OCI-LY3 (cell line): ENCODE measurements around the gene KCNQ1.

ENCODE experiments used
- H2AFZ ChIP-seq: fragments of 200-600, 300-600 bp; shearing (Covaris generic); 2 replicates; pipeline ENCODE4 v1.6.0; 2014; ENCODE audit warnings: antibody characterized with exemption, low read depth, low read length
- H3K27ac ChIP-seq: fragments of 200-600, 300-600 bp; sonication (generic); 2 replicates; pipeline ENCODE4 v1.5.1; 2014; ENCODE audit warnings: mild to moderate bottlenecking, low read length, moderate library complexity, mixed read lengths
- H3K27me3 ChIP-seq: fragments of 200-600, 300-600 bp; sonication (generic); 2 replicates; pipeline ENCODE4 v1.6.1; 2014; ENCODE audit warnings: low read depth, low read length, mixed read lengths
- H3K36me3 ChIP-seq: fragments of 200-600, 300-600 bp; sonication (generic); replicated peaks from 2 replicates; pipeline ENCODE3; 2014; ENCODE audit warnings: low read depth, low read length, mixed read lengths
- H3K4me1 ChIP-seq: fragments of 300-600, 200-600 bp; sonication (generic); 2 replicates; pipeline ENCODE4 v1.6.1; 2014; ENCODE audit warnings: low read length, mixed read lengths
- H3K4me2 ChIP-seq: fragments of 200-600, 300-600 bp; sonication (generic); 2 replicates; pipeline ENCODE4 v1.6.1; 2014; ENCODE audit warnings: low read length, mixed read lengths
- H3K4me3 ChIP-seq: fragments of 300-600, 200-600 bp; sonication (generic); 2 replicates; pipeline ENCODE4 v1.5.1; 2014; ENCODE audit warnings: antibody characterized with exemption, mild to moderate bottlenecking, low read length, moderate library complexity
- H3K79me2 ChIP-seq: fragments of 300-600, 200-600 bp; shearing (Covaris generic); 2 replicates; pipeline ENCODE4 v1.6.1; 2014; ENCODE audit warnings: mild to moderate bottlenecking, low read length, mixed read lengths
- H3K9ac ChIP-seq: fragments of 300-600, 200-600 bp; shearing (Covaris generic); 2 replicates; pipeline ENCODE4 v1.6.0; 2014; ENCODE audit warnings: mild to moderate bottlenecking, low read length, moderate library complexity
- H3K9me3 ChIP-seq: fragments of 200-600, 300-600 bp; shearing (Covaris generic); 2 replicates; pipeline ENCODE4 v1.6.1; 2014; ENCODE audit warnings: low read length, mixed read lengths; ENCODE audit not compliant: insufficient read depth
- H4K20me1 ChIP-seq: fragments of 200-600, 300-600 bp; sonication (generic); 2 replicates; pipeline ENCODE4 v1.6.1; 2016; ENCODE audit warnings: low read length, mixed read lengths; ENCODE audit not compliant: insufficient read depth
- CTCF ChIP-seq: fragments of 200-600, 300-600 bp; sonication (generic); IDR thresholded peaks from 2 replicates; pipeline ENCODE4 v1.5.1; 2014; ENCODE audit warnings: antibody characterized with exemption, low read length, low read depth
- EZH2phosphoT487 ChIP-seq: fragments of 200-600 bp; shearing (Covaris generic); IDR thresholded peaks from 2 replicates; pipeline ENCODE4 v1.6.1; 2018; ENCODE audit warnings: antibody characterized with exemption, mixed run types, low read depth

The KCNQ1 gene

DNA sequence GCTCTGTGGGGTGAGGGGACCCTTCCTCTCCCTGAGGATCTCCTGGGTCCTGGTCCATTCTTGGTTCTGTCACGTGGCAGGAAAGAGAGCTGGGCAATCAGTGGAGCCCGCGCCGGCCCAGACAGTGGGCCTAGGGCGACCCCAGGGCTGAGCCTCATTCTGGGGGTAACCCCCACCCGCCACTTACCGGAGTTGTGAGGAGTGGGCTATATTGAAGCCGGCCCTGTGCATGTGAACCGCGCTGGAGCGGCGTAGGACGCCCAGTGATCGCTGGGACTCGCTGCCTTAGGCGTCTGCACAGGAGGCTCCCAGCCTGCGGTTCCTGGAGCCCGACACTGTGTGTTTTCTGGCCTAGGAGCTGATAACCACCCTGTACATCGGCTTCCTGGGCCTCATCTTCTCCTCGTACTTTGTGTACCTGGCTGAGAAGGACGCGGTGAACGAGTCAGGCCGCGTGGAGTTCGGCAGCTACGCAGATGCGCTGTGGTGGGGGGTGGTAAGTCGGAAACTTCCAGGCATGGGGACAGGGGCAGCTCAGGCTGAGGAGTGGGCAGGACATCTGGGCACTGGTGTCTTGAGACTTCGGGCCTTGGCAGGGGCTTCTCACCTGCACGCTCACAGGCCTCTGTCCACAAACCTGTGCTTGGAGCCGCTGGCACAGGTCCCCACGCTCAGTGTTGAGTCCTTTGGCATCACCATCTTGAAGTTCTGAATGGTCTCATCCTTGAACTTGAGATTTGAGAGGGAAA, 127.9 kb downstream of the KCNQ1 start:
- Histone ChIP-seq H3K9me3 (no peaks in the 10 kb centered on the region), H3K79me2 (no peaks in the 10 kb centered on the region), H3K9ac (no peak overlapping the region), H3K4me1 (no peaks in the 10 kb centered on the region), H3K4me3 (no peak overlapping the region), H2AFZ (no peak overlapping the region), H4K20me1 (no peaks in the 10 kb centered on the region), H3K36me3 (no peaks in the 10 kb centered on the region), H3K27me3 (no peaks in the 10 kb centered on the region), H3K27ac (no peak overlapping the region), H3K4me2 (no peak overlapping the region)
- no peak for TF ChIP-seq EZH2phosphoT487
- no peak for TF ChIP-seq CTCF

DNA sequence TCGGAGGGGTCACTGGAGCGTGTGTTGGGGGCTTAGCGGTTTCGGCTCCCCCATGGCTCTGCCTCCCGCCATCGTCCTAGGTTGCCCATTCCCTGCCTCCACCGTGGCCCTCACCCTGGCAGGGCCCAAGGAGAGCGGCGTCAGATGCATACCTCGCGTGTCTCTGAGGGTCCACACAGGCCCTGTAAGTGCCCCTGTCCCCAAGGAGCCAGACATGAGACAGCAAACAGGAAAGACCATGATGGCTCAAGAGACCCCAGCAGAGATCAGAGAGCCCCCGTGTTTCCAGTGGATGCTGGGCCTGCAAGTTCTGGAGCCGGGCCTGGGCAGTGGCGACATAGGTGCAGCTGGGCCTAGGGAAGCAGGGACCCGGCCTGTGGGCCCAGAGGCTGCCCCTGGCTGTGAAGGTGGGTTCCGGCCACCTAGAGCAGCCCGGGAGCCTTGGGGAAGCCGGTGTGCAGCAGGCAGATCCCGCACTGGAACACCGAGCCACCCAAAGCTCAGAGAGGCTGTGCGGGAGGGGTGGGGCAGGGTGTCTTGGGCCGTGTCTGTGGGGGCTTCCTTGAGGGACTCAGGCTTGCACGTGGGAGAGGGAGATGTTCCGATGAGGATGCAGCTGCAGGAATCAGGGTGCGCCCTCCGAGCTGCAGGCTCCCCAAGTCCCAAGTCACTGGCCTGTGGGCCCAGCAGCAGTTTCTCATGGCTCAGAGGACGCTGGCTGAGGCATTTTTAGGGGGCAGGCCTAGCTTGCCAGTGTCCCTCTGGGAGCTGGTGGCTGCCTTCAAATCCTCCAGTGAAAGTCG, 128.6 kb downstream of the KCNQ1 start:
- Histone ChIP-seq H3K4me2 (no peak overlapping the region), H3K9ac (no peak overlapping the region), H3K27me3 (no peaks in the 10 kb centered on the region), H2AFZ (no peak overlapping the region), H3K4me3 (no peak overlapping the region), H3K36me3 (no peaks in the 10 kb centered on the region), H3K9me3 (no peaks in the 10 kb centered on the region), H4K20me1 (no peaks in the 10 kb centered on the region), H3K27ac (no peak overlapping the region), H3K4me1 (no peaks in the 10 kb centered on the region), H3K79me2 (no peaks in the 10 kb centered on the region)
- TF ChIP-seq EZH2phosphoT487 (no peak), CTCF (no peak)

- H3K9me3 ChIP-seq: no peaks in the 10 kb centered on the region
- H3K4me3 ChIP-seq: no peak overlapping the region
- H3K79me2 ChIP-seq: no peaks in the 10 kb centered on the region
- no peak overlapping the region for H2AFZ ChIP-seq
- TF ChIP-seq EZH2phosphoT487 (no peak), CTCF (no peak)
- H3K4me1 ChIP-seq: no peaks in the 10 kb centered on the region
- H3K9ac ChIP-seq: no peak overlapping the region
- no peak overlapping the region for H3K4me2 ChIP-seq
- H4K20me1 ChIP-seq: no peaks in the 10 kb centered on the region
- H3K27ac ChIP-seq: no peak overlapping the region
- H3K36me3 ChIP-seq: no peaks in the 10 kb centered on the region
- H3K27me3 ChIP-seq: no peaks in the 10 kb centered on the region
Observed at GRCh38 chr11:2574043-2574552, 129.3 kb downstream of the KCNQ1 start.
